HG03108 (cell line): ENCODE measurements around the gene KCNK3.
"Not testable (repeated sequence)": the region's sequence is repeated elsewhere in the genome, so short reads cannot be mapped to it uniquely, and the experiment has no call there.

Experiments used
- ATAC-seq: cut with Tn5 transposase; IDR thresholded peaks from one replicate; pipeline ENCODE4 v1.9.1; 2021; ENCODE audit warnings: moderate library complexity; ENCODE audit not compliant: unreplicated experiment

The KCNK3 gene

GRCh38 chr2:26692279-26692896, at the start of gene KCNK3:
Gene KCNK3 (plus strand): TSS chr2:26692722. CDS start chr2:26692876, 154 bp downstream.
- no peak for ATAC-seq

DNA sequence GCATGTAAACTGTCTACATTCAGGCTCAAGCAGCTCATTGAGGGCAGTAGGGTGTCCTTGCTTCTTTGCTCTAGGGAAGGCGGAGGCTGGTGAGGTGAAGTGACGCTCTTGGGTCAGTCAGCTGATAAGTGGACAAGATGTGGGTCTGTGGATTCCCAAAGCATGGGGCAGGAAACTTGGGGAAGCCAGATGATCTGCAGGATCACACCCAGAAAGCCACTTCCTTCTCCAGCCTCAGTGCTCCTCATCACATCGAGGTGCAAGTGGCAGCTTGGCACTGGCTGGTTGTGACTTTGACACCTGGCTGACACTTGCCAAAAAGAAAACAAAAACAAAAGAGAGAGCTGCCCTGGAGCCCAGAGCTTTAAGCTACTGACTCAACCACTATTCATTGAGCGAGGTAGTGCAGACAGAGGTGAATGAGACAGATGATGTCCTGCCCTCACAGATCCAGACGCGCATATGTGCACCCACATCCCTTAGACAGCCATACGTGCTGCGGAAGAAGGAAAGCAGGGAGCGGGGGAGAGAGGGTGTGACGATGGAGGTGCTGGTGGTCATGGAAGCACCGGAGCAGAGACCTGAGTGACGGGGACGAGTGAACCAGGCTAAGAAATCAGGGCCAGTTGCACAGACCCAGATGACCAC, 48.2 kb upstream of the KCNK3 start:
- no peak for ATAC-seq

DNA sequence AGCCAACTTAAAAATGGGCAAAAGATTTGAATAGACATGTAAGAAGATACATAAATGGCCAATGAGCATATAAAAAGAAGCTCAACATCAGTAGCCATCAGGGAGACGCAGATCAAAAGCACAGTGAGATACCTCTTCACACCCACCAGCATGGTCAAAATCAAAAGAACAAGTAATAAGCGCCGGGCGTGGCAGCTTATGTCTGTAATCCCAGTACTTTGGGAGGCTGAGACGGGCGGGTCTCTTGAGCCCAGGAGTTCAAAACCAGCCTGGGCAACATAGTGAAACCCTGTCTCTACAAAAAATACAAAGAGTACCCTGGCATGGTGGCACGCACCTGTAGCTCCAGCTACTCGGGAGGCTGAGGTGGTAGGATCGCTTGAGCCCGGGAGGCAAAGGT, 46.8 kb upstream of the KCNK3 start:
- no peak for ATAC-seq

- no peak for ATAC-seq
Observed at GRCh38 chr2:26646986-26647672, 45.4 kb upstream of the KCNK3 start.

GRCh38 chr2:26647981-26648380, 44.5 kb upstream of the KCNK3 start:
- no peak for ATAC-seq

DNA sequence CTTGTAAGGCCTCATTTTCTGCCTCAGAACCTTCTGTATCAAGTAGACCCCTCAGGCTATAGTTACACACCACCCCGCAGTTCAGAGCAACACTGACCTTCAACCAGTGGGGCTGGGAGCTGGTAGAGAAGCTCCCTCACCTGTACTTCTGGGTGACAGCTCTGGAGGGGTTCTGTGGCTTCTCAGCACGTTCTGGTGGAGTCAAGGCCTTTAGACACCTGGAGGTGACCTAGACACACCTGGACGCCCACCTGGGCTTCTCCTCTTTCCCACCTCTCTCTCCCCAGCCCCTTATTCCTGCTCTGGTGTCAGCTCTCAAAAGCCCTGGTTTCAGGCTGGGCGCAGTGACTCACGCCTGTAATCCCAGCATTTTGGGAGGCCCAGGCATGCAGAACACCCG, 44.0 kb upstream of the KCNK3 start:
- ATAC-seq: no peak

DNA sequence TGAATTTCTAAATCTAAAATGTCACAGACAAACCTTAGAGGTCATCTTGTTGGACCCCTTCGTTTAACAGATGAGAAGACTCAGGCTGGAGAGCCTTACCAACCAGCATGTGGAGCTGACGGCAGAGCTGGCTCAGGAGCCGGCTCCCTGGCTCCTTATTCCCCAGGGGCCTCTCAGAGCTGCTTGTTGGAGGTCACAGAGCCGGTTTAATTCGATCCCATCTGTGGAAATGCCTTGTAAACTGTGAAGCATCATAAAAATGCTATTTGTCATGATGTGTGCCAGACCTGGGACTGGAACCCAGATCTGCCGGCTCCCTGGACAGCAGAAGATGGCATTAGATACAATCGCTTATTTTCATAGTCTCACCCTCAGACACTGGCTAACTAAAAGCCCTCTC, 43.2 kb upstream of the KCNK3 start:
- ATAC-seq: no peak

GRCh38 chr2:26649992-26650712, 42.4 kb upstream of the KCNK3 start:
- no peak for ATAC-seq

GRCh38 chr2:26650713-26651469, 41.6 kb upstream of the KCNK3 start:
- ATAC-seq: no peak

GRCh38 chr2:26651470-26651771, 41.1 kb upstream of the KCNK3 start:
- ATAC-seq: no peak

- ATAC-seq: no peak
Observed at GRCh38 chr2:26651799-26652198, 40.7 kb upstream of the KCNK3 start.

DNA sequence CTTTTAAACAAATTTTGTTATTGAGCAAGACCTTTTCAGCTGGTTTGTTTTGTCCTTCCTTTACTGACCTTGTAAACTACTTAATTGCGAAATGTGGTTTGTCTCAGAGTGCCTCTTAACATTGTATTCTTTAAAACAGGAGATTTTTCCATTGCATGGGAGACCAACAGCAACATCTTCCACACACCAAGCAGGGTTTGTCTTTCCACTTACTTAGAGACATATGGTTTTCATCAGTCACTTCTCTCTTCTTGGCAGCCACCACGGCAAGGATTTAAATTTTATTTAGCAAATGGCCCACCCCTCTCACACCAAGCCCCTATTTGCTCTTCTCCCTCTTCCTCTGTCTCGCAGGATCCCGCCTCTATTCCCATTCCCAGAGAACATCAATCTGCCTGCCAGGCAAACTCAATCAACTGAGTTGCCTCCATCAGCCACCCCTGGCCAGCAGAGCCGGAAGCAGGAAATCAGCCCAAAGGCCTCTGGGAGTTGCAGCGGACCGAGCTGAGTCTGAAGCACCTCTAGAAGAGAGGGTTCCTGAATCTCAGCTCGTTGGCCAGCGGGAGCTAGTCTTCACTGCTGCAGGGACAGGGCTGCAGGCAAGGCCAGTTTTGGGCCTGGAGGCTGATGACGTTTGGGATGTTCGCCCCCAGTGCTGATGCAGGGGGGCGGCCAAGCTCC, 40.0 kb upstream of the KCNK3 start:
- no peak for ATAC-seq

GRCh38 chr2:26653207-26654060, 39.1 kb upstream of the KCNK3 start:
- no peak for ATAC-seq

DNA sequence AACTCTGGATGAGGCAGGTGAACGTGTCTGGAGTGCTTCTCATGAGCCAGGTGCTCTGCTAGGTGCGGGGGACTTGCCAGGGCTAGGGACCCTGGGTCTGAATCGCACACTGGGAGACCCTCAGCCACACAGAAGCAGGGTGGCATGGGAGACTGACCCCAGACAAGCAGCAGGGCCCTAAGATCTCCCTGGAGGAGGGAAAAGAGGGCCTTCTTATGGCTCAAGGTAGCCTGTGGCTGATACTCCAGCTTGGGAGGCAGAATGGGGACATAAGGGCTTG, 38.5 kb upstream of the KCNK3 start:
- ATAC-seq: no peak

DNA sequence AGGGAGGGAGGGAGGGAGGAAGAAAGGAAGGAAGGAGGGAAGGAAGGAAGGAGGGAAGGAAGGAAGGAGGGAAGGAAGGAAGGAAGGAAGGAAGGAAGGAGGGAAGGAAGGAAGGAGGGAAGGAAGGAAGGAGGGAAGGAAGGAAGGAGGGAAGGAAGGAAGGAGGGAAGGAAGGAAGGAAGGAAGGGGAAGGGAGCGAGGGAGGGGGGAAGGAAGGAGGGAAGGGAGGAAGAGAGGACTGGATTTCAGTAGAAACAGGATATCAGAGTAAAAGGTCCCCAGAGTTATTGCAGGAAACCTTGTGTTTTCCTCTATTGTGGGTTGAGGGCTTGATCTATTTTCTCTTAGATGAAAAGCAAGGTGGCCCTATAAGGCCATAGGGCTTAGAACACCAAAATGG, 37.4 kb upstream of the KCNK3 start:
- ATAC-seq: not testable (repeated sequence)

- ATAC-seq: no peak
Observed at GRCh38 chr2:26655611-26656195, 36.8 kb upstream of the KCNK3 start.

GRCh38 chr2:26657265-26657664, 35.3 kb upstream of the KCNK3 start:
- no peak for ATAC-seq

GRCh38 chr2:26658691-26659346, 33.7 kb upstream of the KCNK3 start:
- no peak for ATAC-seq

DNA sequence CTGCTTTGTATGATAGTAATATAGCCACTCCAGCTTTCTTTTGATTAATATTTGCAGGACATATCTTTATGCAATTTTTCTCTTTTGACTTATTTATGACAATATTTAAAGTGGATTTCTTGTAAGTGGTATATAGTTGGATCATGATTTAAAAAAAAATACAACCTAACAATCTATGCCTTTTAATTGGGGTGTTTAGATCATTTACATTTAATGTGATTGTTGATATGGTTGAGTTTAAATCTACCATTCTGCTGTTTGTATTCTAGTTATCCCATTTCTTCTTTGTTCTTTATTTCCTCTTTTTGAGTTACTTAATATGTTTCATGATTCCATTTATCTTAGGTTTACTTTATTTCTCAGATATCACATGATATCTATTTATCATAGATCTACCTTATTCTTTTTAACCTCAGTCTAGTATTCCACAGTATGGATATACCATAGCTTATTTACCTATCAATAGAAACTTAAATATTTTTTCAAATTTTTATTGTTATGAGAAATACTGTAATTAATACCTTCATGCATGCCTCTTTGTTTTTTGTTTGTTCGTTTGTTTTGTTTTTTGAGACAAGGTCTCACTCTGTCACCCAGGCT, 32.1 kb upstream of the KCNK3 start:
- ATAC-seq: no peak
